HG02885 (cell line): ENCODE results near the gene CPB2.

Experiments
- ATAC-seq: cut with Tn5 transposase; IDR thresholded peaks from one replicate; pipeline ENCODE4 v1.9.1; 2021; ENCODE audit warnings: mild to moderate bottlenecking; ENCODE audit not compliant: unreplicated experiment, poor library complexity

Gene CPB2

DNA sequence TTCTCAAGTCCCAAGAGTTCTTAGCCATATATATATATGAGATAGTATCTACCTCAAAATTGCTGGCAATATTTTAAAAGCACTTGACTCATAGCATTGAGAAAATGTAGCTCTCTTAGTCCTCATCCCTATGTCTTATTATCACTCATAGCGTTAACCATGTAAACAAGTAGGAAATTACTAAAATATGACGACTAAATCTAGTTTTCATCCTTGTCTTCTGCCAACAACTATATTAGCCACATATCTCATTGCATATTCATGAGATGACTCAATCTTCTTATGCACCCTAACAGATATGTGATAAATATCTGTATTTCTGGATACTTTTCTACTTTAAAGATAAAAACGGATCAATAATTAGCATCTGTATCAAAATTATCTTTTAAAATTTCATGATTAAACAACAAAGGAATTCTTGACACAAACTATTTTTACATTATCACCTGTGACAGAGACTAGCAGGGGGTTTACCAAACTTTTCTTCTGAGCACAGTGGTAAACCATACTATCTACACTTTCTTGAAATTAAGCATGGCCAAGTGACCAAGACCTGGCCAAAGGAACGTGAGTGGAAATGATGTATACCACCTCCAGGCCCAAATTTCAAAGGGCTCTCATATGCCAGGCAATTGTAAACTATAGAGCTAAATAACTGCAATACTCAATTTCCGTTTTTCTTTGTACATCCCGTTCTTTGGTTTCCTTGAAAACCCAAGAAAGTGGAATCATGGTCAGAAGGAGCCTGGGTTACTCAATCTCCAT is 98.0 kb downstream of the CPB2 start:
- no peak for ATAC-seq

DNA sequence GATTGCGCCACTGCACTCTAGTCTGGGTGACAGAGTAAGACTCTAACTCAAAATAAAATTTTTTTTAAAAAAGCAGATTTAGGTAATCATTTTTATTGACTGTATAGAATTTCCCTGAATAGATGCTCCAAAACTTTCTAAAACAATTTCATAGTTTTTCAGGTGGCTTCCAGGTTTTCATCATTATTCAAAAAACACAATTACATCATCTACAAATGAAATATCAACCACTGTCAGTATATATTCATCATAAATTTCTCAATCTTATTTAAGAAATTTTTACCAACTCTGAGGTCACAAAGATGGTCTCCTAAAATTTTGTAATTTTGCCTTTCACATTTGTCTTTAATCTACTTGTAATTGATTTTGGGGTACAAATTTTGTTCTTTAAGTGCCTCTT is 100.3 kb downstream of the CPB2 start:
- ATAC-seq: no peak
